Activated CD4-positive, alpha-beta T cell treated with anti-CD3 and anti-CD28 coated beads for 1 hour (primary cell): ENCODE results near the gene PODXL2.
"Not testable (repeated sequence)": the region's sequence is repeated elsewhere in the genome, so short reads cannot be mapped to it uniquely, and the experiment has no call there.

Experiments
- DNase-seq: peaks from one replicate; pipeline ENCODE4 v3.0.0-alpha.2; 2020

The PODXL2 gene

GRCh38 chr3:127676921-127677351 is 48.0 kb downstream of the PODXL2 start:
- DNase-seq, result no peak

- no peak for DNase-seq
Measured at GRCh38 chr3:127677541-127678314, 48.7 kb downstream of the PODXL2 start.

GRCh38 chr3:127678315-127678599 is 49.3 kb downstream of the PODXL2 start:
- no peak for DNase-seq

- DNase-seq, result peak; percentile 7
Measured at GRCh38 chr3:127678611-127679533, 49.9 kb downstream of the PODXL2 start.

GRCh38 chr3:127679534-127680145 is 50.7 kb downstream of the PODXL2 start:
- DNase-seq, result peak; percentile 3

GRCh38 chr3:127680146-127680661 is 51.2 kb downstream of the PODXL2 start:
- DNase-seq, result peak; percentile 2

- no peak for DNase-seq
Measured at GRCh38 chr3:127680798-127681221, 51.8 kb downstream of the PODXL2 start.

- not testable (repeated sequence) for DNase-seq
Measured at GRCh38 chr3:127682175-127682554, 53.2 kb downstream of the PODXL2 start.

- DNase-seq, result no peak
Measured at GRCh38 chr3:127682561-127682960, 53.6 kb downstream of the PODXL2 start.

- no peak for DNase-seq
Measured at GRCh38 chr3:127684871-127685707, 56.1 kb downstream of the PODXL2 start.

- DNase-seq, result no peak
Measured at GRCh38 chr3:127685708-127686511, 56.9 kb downstream of the PODXL2 start.

- DNase-seq, result no peak
Measured at GRCh38 chr3:127686512-127686894, 57.5 kb downstream of the PODXL2 start.

GRCh38 chr3:127687228-127687737 is 58.3 kb downstream of the PODXL2 start:
- DNase-seq, result no peak

GRCh38 chr3:127688022-127688415 is 59.0 kb downstream of the PODXL2 start:
- DNase-seq, result no peak

- no peak for DNase-seq
Measured at GRCh38 chr3:127688416-127689265, 59.7 kb downstream of the PODXL2 start.

GRCh38 chr3:127689266-127689860 is 60.4 kb downstream of the PODXL2 start:
- no peak for DNase-seq

GRCh38 chr3:127690106-127690505 is 61.1 kb downstream of the PODXL2 start:
- DNase-seq, result no peak

GRCh38 chr3:127690823-127691452 is 62.0 kb downstream of the PODXL2 start:
- no peak for DNase-seq

GRCh38 chr3:127691489-127691888 is 62.5 kb downstream of the PODXL2 start:
- DNase-seq, result no peak
